HG02571 (cell line): ENCODE data around the gene CABLES2.

ENCODE experiments used
- ATAC-seq: cut with Tn5 transposase; IDR thresholded peaks from one replicate; pipeline ENCODE4 v1.9.1; 2021; ENCODE audit warnings: mild to moderate bottlenecking, moderate library complexity; ENCODE audit not compliant: unreplicated experiment

Gene CABLES2

GRCh38 chr20:62407221-62407992 lies at the start of gene CABLES2:
Gene CABLES2 (minus strand): TSS chr20:62407285. CDS start chr20:62407276, 9 bp downstream.
- peak; percentile 79 for ATAC-seq

- no peak for ATAC-seq
These were observed 48.8 kb upstream of the CABLES2 start for GRCh38 chr20:62455929-62456328.

GRCh38 chr20:62454904-62455636 lies 48.0 kb upstream of the CABLES2 start:
- ATAC-seq = no peak

- no peak for ATAC-seq
These were observed 46.2 kb upstream of the CABLES2 start for GRCh38 chr20:62453186-62453808.

GRCh38 chr20:62452475-62453095 lies 45.5 kb upstream of the CABLES2 start:
- no peak for ATAC-seq

GRCh38 chr20:62451970-62452369 lies 44.9 kb upstream of the CABLES2 start:
- ATAC-seq = no peak

GRCh38 chr20:62451156-62451767 lies 44.2 kb upstream of the CABLES2 start:
- no peak for ATAC-seq

- ATAC-seq = no peak
These were observed 43.0 kb upstream of the CABLES2 start for GRCh38 chr20:62449951-62450691.

- ATAC-seq = no peak
These were observed 41.7 kb upstream of the CABLES2 start for GRCh38 chr20:62448788-62449187.

GRCh38 chr20:62448038-62448437 lies 41.0 kb upstream of the CABLES2 start:
- no peak for ATAC-seq

GRCh38 chr20:62446888-62447869 lies 40.1 kb upstream of the CABLES2 start:
- ATAC-seq = no peak

GRCh38 chr20:62446481-62446880 lies 39.4 kb upstream of the CABLES2 start:
- ATAC-seq = no peak

- ATAC-seq = no peak
These were observed 38.7 kb upstream of the CABLES2 start for GRCh38 chr20:62445553-62446340.

- ATAC-seq = no peak
These were observed 37.2 kb upstream of the CABLES2 start for GRCh38 chr20:62444286-62444685.

GRCh38 chr20:62441987-62442539 lies 35.0 kb upstream of the CABLES2 start:
- ATAC-seq = no peak

GRCh38 chr20:62439218-62439617 lies 32.1 kb upstream of the CABLES2 start:
- no peak for ATAC-seq

- ATAC-seq = no peak
These were observed 30.8 kb upstream of the CABLES2 start for GRCh38 chr20:62437927-62438326.

GRCh38 chr20:62437496-62437895 lies 30.4 kb upstream of the CABLES2 start:
- ATAC-seq = no peak
